ENCODE data around the gene TSC2. TPM values are rescaled to one million over a fixed set of nuclear protein-coding genes. Genes with fewer than 3 reads are reported as not detected.

The TSC2 gene
- total and polyA plus RNA-seq, 4 donors, result 23.3 to 51.2 (median 28.7) TPM

- no peak for DNase-seq (ENCODE audit: low spot score)
- TF ChIP-seq GABPA (IDR thresholded peaks at IDR 0.05 in 1 of 2, conservative IDR thresholded peaks at IDR 0.05 in 1 of 2) (no peak), HNF4G (IDR thresholded peaks at IDR 0.05) (no peak), MAX (IDR thresholded peaks at IDR 0.05) (no peak), NR2F2 (IDR thresholded peaks at IDR 0.05) (no peak), ZBTB33 (IDR thresholded peaks at IDR 0.05) (no peak), RAD21 (IDR thresholded peaks at IDR 0.05) (no peak), JUND (IDR thresholded peaks at IDR 0.05) (no peak), HNF4A (conservative IDR thresholded peaks at IDR 0.05) (no peak), ATF3 (IDR thresholded peaks at IDR 0.05) (no peak), EGR1 (IDR thresholded peaks at IDR 0.05; ENCODE audit: low read depth in 2 of 2) (no peak), SP1 (IDR thresholded peaks at IDR 0.05) (no peak), YY1 (IDR thresholded peaks at IDR 0.05) (no peak), TAF1 (conservative IDR thresholded peaks at IDR 0.05) (no peak), FOXA1 (IDR thresholded peaks at IDR 0.05) (no peak)
- TF ChIP-seq, protein P1, sequence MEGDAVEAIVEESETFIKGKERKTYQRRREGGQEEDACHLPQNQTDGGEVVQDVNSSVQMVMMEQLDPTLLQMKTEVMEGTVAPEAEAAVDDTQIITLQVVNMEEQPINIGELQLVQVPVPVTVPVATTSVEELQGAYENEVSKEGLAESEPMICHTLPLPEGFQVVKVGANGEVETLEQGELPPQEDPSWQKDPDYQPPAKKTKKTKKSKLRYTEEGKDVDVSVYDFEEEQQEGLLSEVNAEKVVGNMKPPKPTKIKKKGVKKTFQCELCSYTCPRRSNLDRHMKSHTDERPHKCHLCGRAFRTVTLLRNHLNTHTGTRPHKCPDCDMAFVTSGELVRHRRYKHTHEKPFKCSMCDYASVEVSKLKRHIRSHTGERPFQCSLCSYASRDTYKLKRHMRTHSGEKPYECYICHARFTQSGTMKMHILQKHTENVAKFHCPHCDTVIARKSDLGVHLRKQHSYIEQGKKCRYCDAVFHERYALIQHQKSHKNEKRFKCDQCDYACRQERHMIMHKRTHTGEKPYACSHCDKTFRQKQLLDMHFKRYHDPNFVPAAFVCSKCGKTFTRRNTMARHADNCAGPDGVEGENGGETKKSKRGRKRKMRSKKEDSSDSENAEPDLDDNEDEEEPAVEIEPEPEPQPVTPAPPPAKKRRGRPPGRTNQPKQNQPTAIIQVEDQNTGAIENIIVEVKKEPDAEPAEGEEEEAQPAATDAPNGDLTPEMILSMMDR (IDR thresholded peaks at IDR 0.05; ENCODE audit: low read depth, low read length, missing input control), result no peak
- WGBS, result 31% methylated on average over 15 of the region's 15 CpGs
- Histone ChIP-seq H3K27ac (ENCODE audit: low read depth in 1 of 2, low read length in 2 of 2) (peak overlapping the region; percentile 91 to 98), H3K36me3 (ENCODE audit: control insufficient read depth in 4 of 4, insufficient read depth in 3 of 4, low read depth in 1 of 4, low read length in 3 of 4) (peaks cover 0 to 2% (median 0%) of the 10 kb centered on the region in 4 donors), H3K4me1 (ENCODE audit: control insufficient read depth in 4 of 4, insufficient read depth in 4 of 4, low read length in 3 of 4) (peaks cover 32 to 88% (median 62%) of the 10 kb centered on the region in 4 donors), H3K9me3 (ENCODE audit: control insufficient read depth in 4 of 4, low read length in 3 of 4) (no peaks in the 10 kb centered on the region), H3K4me3 (ENCODE audit: low read depth in 1 of 3, low read length in 3 of 3) (peak overlapping the region; percentile 48 to 82 (median 69)), H3K9ac (ENCODE audit: low read depth in 1 of 2, low read length in 2 of 2) (peak overlapping the region; percentile 31 to 48), H3K27me3 (ENCODE audit: control insufficient read depth in 4 of 4, insufficient read depth in 4 of 4, low read length in 3 of 4) (no peaks in the 10 kb centered on the region)
Measured at GRCh38 chr16:2037115-2037514, 10.7 kb upstream of the TSC2 start.

GRCh38 chr16:2037647-2038381, 10.0 kb upstream of the TSC2 start:
- WGBS, result 35% methylated on average over 29 of the region's 29 CpGs
- Histone ChIP-seq H3K9me3 (ENCODE audit: control insufficient read depth in 4 of 4, low read length in 3 of 4) (no peaks in the 10 kb centered on the region), H3K27ac (ENCODE audit: low read depth in 1 of 2, low read length in 2 of 2) (peak overlapping the region; percentile 91 to 98), H3K36me3 (ENCODE audit: control insufficient read depth in 4 of 4, insufficient read depth in 3 of 4, low read depth in 1 of 4, low read length in 3 of 4) (peaks cover 0 to 2% (median 0%) of the 10 kb centered on the region in 4 donors), H3K4me1 (ENCODE audit: control insufficient read depth in 4 of 4, insufficient read depth in 4 of 4, low read length in 3 of 4) (peaks cover 32 to 84% (median 59%) of the 10 kb centered on the region in 4 donors), H3K4me3 (ENCODE audit: low read depth in 1 of 3, low read length in 3 of 3) (peak overlapping the region; percentile 48 to 82 (median 69)), H3K27me3 (ENCODE audit: control insufficient read depth in 4 of 4, insufficient read depth in 4 of 4, low read length in 3 of 4) (no peaks in the 10 kb centered on the region), H3K9ac (ENCODE audit: low read depth in 1 of 2, low read length in 2 of 2) (peak overlapping the region; percentile 4 to 72)
- DNase-seq (ENCODE audit: low spot score), result no peak
- TF ChIP-seq FOXA1 (IDR thresholded peaks at IDR 0.05) (no peak), ZBTB33 (IDR thresholded peaks at IDR 0.05) (no peak), NR2F2 (IDR thresholded peaks at IDR 0.05) (no peak), GABPA (IDR thresholded peaks at IDR 0.05 in 1 of 2, conservative IDR thresholded peaks at IDR 0.05 in 1 of 2) (no peak), JUND (IDR thresholded peaks at IDR 0.05) (no peak), ATF3 (IDR thresholded peaks at IDR 0.05) (no peak), TAF1 (conservative IDR thresholded peaks at IDR 0.05) (no peak), HNF4G (IDR thresholded peaks at IDR 0.05) (no peak)
- TF ChIP-seq, protein P2, sequence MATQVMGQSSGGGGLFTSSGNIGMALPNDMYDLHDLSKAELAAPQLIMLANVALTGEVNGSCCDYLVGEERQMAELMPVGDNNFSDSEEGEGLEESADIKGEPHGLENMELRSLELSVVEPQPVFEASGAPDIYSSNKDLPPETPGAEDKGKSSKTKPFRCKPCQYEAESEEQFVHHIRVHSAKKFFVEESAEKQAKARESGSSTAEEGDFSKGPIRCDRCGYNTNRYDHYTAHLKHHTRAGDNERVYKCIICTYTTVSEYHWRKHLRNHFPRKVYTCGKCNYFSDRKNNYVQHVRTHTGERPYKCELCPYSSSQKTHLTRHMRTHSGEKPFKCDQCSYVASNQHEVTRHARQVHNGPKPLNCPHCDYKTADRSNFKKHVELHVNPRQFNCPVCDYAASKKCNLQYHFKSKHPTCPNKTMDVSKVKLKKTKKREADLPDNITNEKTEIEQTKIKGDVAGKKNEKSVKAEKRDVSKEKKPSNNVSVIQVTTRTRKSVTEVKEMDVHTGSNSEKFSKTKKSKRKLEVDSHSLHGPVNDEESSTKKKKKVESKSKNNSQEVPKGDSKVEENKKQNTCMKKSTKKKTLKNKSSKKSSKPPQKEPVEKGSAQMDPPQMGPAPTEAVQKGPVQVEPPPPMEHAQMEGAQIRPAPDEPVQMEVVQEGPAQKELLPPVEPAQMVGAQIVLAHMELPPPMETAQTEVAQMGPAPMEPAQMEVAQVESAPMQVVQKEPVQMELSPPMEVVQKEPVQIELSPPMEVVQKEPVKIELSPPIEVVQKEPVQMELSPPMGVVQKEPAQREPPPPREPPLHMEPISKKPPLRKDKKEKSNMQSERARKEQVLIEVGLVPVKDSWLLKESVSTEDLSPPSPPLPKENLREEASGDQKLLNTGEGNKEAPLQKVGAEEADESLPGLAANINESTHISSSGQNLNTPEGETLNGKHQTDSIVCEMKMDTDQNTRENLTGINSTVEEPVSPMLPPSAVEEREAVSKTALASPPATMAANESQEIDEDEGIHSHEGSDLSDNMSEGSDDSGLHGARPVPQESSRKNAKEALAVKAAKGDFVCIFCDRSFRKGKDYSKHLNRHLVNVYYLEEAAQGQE (IDR thresholded peaks at IDR 0.05), result no peak
- TF ChIP-seq, protein P1 (IDR thresholded peaks at IDR 0.05; ENCODE audit: low read depth, low read length, missing input control), result no peak

Measured in liver (tissue), 9 donors.